Stomach (tissue), 4 donors: ENCODE data around the gene CFAP54.

Source experiments
- EP300 ChIP-seq: sonication (generic); formaldehyde crosslinking; IDR thresholded peaks from one replicate; pipeline ENCODE4 v1.6.1; 2017; ENCODE audit warnings: antibody characterized with exemption
- POLR2A ChIP-seq, 4 donors: fragments of 450-650 bp; IDR thresholded peaks; one replicate each; pipeline ENCODE4 v1.6.1; 2016; ENCODE audit warnings: antibody characterized with exemption in 4 of 4, control low read depth in 2 of 4, mild to moderate bottlenecking in 1 of 4, moderate library complexity in 1 of 4
- POLR2AphosphoS5 ChIP-seq, 3 donors: sonication (generic); formaldehyde crosslinking; IDR thresholded peaks; one replicate each; pipeline ENCODE4 v1.6.1; 2016; ENCODE audit warnings: antibody characterized with exemption in 3 of 3
- TF ChIP-seq, protein P1 (sequence below), 7 experiments: fragments of 450-650 bp in 4 of 7; fragments of 200-600 bp in 3 of 7; sonication (generic) in 3 of 7; IDR thresholded peaks; one replicate each; pipeline ENCODE4 v1.5.1; 2016 to 2019; ENCODE audit warnings: antibody characterized with exemption in 7 of 7, control low read depth in 2 of 7, mild to moderate bottlenecking in 1 of 7

DNA sequence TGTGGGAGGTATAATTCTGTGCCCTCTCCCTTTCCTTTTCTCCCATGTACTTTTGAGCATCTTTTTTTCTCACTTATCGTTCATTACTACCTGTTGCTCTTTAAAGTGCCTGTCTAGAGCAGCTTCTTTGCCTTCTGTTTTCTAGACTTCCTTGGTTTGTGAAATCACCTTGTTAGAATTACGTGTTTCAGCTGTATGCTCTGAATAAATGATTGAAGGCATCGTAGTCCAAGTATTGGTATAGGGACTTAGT, 419.0 kb downstream of the CFAP54 start:
- TF ChIP-seq POLR2A (IDR thresholded peaks at IDR 0.05) (no peak), POLR2AphosphoS5 (IDR thresholded peaks at IDR 0.05) (no peak), EP300 (no peak)
- TF ChIP-seq, protein P1, sequence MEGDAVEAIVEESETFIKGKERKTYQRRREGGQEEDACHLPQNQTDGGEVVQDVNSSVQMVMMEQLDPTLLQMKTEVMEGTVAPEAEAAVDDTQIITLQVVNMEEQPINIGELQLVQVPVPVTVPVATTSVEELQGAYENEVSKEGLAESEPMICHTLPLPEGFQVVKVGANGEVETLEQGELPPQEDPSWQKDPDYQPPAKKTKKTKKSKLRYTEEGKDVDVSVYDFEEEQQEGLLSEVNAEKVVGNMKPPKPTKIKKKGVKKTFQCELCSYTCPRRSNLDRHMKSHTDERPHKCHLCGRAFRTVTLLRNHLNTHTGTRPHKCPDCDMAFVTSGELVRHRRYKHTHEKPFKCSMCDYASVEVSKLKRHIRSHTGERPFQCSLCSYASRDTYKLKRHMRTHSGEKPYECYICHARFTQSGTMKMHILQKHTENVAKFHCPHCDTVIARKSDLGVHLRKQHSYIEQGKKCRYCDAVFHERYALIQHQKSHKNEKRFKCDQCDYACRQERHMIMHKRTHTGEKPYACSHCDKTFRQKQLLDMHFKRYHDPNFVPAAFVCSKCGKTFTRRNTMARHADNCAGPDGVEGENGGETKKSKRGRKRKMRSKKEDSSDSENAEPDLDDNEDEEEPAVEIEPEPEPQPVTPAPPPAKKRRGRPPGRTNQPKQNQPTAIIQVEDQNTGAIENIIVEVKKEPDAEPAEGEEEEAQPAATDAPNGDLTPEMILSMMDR (IDR thresholded peaks at IDR 0.05): no peak
